HepG2 (cell line): Measurements from ENCODE around the gene ARHGEF26. TPM values are rescaled to one million over a fixed set of nuclear protein-coding genes. Genes with fewer than 3 reads are reported as not detected.

Source experiments
- CBFB ChIP-seq: sonication (generic); formaldehyde crosslinking; IDR thresholded peaks from 2 replicates; pipeline ENCODE4 v1.4.0; 2020; ENCODE audit warnings: missing genetic modification reagents
- CBX5 ChIP-seq: sonication (generic); formaldehyde crosslinking; IDR thresholded peaks from 2 replicates; pipeline ENCODE4 v1.4.0; 2020; ENCODE audit warnings: missing genetic modification reagents, borderline replicate concordance
- CREBL2 ChIP-seq: sonication (generic); formaldehyde crosslinking; IDR thresholded peaks from 2 replicates; pipeline ENCODE4 v1.8.1; 2023; ENCODE audit warnings: missing genetic modification reagents, mild to moderate bottlenecking, borderline replicate concordance
- ETV6 ChIP-seq: sonication (generic); formaldehyde crosslinking; conservative IDR thresholded peaks from 2 replicates; pipeline ENCODE4 v1.4.0; 2020; ENCODE audit warnings: missing genetic modification reagents
- GLMP ChIP-seq: sonication (generic); formaldehyde crosslinking; IDR thresholded peaks from 2 replicates; pipeline ENCODE4 v1.9.0; 2021; ENCODE audit warnings: missing genetic modification reagents, mild to moderate bottlenecking, borderline replicate concordance
- HDAC2 ChIP-seq: sonication (generic); formaldehyde crosslinking; IDR thresholded peaks from 2 replicates; pipeline ENCODE4 v1.4.0; 2020; ENCODE audit warnings: missing genetic modification reagents
- HNF1A ChIP-seq, 2 experiments: sonication (generic) in 1 of 2; formaldehyde crosslinking in 1 of 2; IDR thresholded peaks; 2 replicates each; pipeline versions ENCODE4 v1.4.0 to v1.6.1; 2016 to 2020; ENCODE audit warnings: borderline replicate concordance in 1 of 2, low read depth in 1 of 2, mild to moderate bottlenecking in 1 of 2, missing genetic modification reagents in 1 of 2
- SMARCE1 ChIP-seq: fragments of 450-650 bp; IDR thresholded peaks from 2 replicates; pipeline ENCODE4 v1.6.1; 2017; ENCODE audit warnings: borderline replicate concordance
- STAG1 ChIP-seq: sonication (generic); formaldehyde crosslinking; IDR thresholded peaks from 2 replicates; pipeline ENCODE4 v1.4.0; 2020; ENCODE audit warnings: missing genetic modification reagents
- ZFX ChIP-seq: sonication (generic); formaldehyde crosslinking; IDR thresholded peaks from 2 replicates; pipeline ENCODE4 v1.4.0; 2020; ENCODE audit warnings: mild to moderate bottlenecking, low read depth, missing genetic modification reagents, moderate library complexity
- ZNF367 ChIP-seq: sonication (generic); formaldehyde crosslinking; IDR thresholded peaks from 2 replicates; pipeline ENCODE4 v1.4.0; 2020; ENCODE audit warnings: missing genetic modification reagents, borderline replicate concordance
- ZNF749 ChIP-seq: sonication (generic); formaldehyde crosslinking; IDR thresholded peaks from 2 replicates; pipeline ENCODE4 v1.8.0; 2022; ENCODE audit warnings: mild to moderate bottlenecking, missing genetic modification reagents, moderate library complexity, borderline replicate concordance
- polyA plus RNA-seq, 8 experiments: library from polyadenylated mRNA; depleted of rRNA in 3 of 8; stranded (reverse) in 7 of 8; unstranded in 1 of 8; fragments of >200 nt; fragmentation: Illumina TruSeq in 4 of 8; extraction: Trizol in 4 of 8; gene quantifications; 2 replicates each; pipeline versions ENCODE4 v1.2.1 to v1.2.3, GENCODE V29; 2011 to 2016; ENCODE audit warnings: low read depth in 4 of 8, missing spikeins in 1 of 8, mixed read lengths in 1 of 8; ENCODE audit not compliant: insufficient read depth in 1 of 8
- total RNA-seq, 5 experiments: library from RNA; depleted of rRNA; stranded (reverse); fragments of >200 nt; fragmentation: Illumina TruSeq; extraction: Trizol; gene quantifications; 2 replicates each; pipeline ENCODE4 v1.2.3, GENCODE V29; 2016; ENCODE audit warnings: low read depth in 1 of 5
- TF ChIP-seq, protein P1 (sequence below): sonication (generic); formaldehyde crosslinking; IDR thresholded peaks from 2 replicates; pipeline ENCODE4 v1.4.0; 2020; ENCODE audit warnings: low read depth, missing genetic modification reagents
- TF ChIP-seq, protein P2 (sequence below): sonication (generic); formaldehyde crosslinking; IDR thresholded peaks from 2 replicates; pipeline ENCODE4 v1.5.0; 2020; ENCODE audit warnings: mild to moderate bottlenecking, missing genetic modification reagents, moderate library complexity
- TF ChIP-seq, protein P3 (sequence below): sonication (generic); formaldehyde crosslinking; IDR thresholded peaks from 2 replicates; pipeline ENCODE4 v1.8.1; 2023; ENCODE audit warnings: mild to moderate bottlenecking, missing genetic modification reagents

Gene ARHGEF26
- total and polyA plus RNA-seq, 2 of the 13 experiments (the other 11 are each of a cell fraction or from before 2014, with no cell fraction given): 0.74 to 6.1 TPM

- TF ChIP-seq HNF1A (IDR thresholded peaks at IDR 0.05; ENCODE audit: low read depth) (no peak), HNF1A (CRISPR knock-in tag; IDR thresholded peaks at IDR 0.05; ENCODE audit: borderline replicate concordance) (no peak), CBFB (CRISPR knock-in tag) (no peak), ZNF367 (CRISPR knock-in tag) (no peak), GLMP (CRISPR knock-in tag) (no peak), CBX5 (CRISPR knock-in tag) (no peak), ZNF749 (CRISPR knock-in tag) (no peak), HDAC2 (CRISPR knock-in tag) (no peak), ZFX (no peak), SMARCE1 (no peak), ETV6 (CRISPR knock-in tag) (no peak), CREBL2 (CRISPR knock-in tag) (no peak), STAG1 (peak; percentile 99)
- TF ChIP-seq, protein P1, sequence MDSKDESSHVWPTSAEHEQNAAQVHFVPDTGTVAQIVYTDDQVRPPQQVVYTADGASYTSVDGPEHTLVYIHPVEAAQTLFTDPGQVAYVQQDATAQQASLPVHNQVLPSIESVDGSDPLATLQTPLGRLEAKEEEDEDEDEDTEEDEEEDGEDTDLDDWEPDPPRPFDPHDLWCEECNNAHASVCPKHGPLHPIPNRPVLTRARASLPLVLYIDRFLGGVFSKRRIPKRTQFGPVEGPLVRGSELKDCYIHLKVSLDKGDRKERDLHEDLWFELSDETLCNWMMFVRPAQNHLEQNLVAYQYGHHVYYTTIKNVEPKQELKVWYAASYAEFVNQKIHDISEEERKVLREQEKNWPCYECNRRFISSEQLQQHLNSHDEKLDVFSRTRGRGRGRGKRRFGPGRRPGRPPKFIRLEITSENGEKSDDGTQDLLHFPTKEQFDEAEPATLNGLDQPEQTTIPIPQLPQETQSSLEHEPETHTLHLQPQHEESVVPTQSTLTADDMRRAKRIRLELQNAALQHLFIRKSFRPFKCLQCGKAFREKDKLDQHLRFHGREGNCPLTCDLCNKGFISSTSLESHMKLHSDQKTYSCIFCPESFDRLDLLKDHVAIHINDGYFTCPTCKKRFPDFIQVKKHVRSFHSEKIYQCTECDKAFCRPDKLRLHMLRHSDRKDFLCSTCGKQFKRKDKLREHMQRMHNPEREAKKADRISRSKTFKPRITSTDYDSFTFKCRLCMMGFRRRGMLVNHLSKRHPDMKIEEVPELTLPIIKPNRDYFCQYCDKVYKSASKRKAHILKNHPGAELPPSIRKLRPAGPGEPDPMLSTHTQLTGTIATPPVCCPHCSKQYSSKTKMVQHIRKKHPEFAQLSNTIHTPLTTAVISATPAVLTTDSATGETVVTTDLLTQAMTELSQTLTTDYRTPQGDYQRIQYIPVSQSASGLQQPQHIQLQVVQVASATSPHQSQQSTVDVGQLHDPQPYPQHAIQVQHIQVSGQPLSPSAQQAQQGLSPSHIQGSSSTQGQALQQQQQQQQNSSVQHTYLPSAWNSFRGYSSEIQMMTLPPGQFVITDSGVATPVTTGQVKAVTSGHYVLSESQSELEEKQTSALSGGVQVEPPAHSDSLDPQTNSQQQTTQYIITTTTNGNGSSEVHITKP (CRISPR knock-in tag): no peak
- TF ChIP-seq, protein P2, sequence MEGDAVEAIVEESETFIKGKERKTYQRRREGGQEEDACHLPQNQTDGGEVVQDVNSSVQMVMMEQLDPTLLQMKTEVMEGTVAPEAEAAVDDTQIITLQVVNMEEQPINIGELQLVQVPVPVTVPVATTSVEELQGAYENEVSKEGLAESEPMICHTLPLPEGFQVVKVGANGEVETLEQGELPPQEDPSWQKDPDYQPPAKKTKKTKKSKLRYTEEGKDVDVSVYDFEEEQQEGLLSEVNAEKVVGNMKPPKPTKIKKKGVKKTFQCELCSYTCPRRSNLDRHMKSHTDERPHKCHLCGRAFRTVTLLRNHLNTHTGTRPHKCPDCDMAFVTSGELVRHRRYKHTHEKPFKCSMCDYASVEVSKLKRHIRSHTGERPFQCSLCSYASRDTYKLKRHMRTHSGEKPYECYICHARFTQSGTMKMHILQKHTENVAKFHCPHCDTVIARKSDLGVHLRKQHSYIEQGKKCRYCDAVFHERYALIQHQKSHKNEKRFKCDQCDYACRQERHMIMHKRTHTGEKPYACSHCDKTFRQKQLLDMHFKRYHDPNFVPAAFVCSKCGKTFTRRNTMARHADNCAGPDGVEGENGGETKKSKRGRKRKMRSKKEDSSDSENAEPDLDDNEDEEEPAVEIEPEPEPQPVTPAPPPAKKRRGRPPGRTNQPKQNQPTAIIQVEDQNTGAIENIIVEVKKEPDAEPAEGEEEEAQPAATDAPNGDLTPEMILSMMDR (CRISPR knock-in tag): peak; percentile 95
- TF ChIP-seq, protein P3, sequence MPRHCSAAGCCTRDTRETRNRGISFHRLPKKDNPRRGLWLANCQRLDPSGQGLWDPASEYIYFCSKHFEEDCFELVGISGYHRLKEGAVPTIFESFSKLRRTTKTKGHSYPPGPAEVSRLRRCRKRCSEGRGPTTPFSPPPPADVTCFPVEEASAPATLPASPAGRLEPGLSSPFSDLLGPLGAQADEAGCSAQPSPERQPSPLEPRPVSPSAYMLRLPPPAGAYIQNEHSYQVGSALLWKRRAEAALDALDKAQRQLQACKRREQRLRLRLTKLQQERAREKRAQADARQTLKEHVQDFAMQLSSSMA (CRISPR knock-in tag): no peak
Observed at GRCh38 chr3:154252759-154253638, 131.8 kb downstream of the ARHGEF26 start (continued).
